NCI-H1417 (cell line): ENCODE results near the gene CRYZ.
"Not testable (repeated sequence)": the region's sequence is repeated elsewhere in the genome, so short reads cannot be mapped to it uniquely, and the experiment has no call there.

Experiments used
- DNase-seq, 3 experiments: peaks; one replicate each; lab custom pipeline; 2025; lab: John Stamatoyannopoulos, UW

Gene CRYZ

GRCh38 chr1:74681449-74681848 is 51.4 kb downstream of the CRYZ start:
- no peak for DNase-seq

GRCh38 chr1:74681001-74681400 is 51.8 kb downstream of the CRYZ start:
- DNase-seq, result peak in 2 of 3 experiments; percentile 26 to 90

GRCh38 chr1:74679811-74680210 is 53.0 kb downstream of the CRYZ start:
- peak in 1 of 3 experiments; percentile 90 for DNase-seq

GRCh38 chr1:74677926-74678325 is 54.9 kb downstream of the CRYZ start:
- no peak for DNase-seq

GRCh38 chr1:74674278-74675048 is 58.4 kb downstream of the CRYZ start:
- peak in 1 of 3 experiments; percentile 33 for DNase-seq

- DNase-seq, result peak in 2 of 3 experiments; percentile 89 to 90
Measured at GRCh38 chr1:74673351-74674111, 59.3 kb downstream of the CRYZ start, which contains the start of gene ERICH3. Gene ERICH3, minus strand, starts transcription at chr1:74673792. Its CDS starts 273 bp downstream, at chr1:74673519.

GRCh38 chr1:74670866-74671265 is 62.0 kb downstream of the CRYZ start:
- not testable (repeated sequence) for DNase-seq
